K562 (cell line): ENCODE measurements around the gene LAIR2. TPM values are rescaled to one million over a fixed set of nuclear protein-coding genes. Genes with fewer than 3 reads are reported as not detected.

Source experiments
- BRF1 ChIP-seq: IDR thresholded peaks from 3 replicates; pipeline ENCODE4 v1.6.1; 2011; ENCODE audit warnings: borderline replicate concordance, mild to moderate bottlenecking; ENCODE audit not compliant: insufficient read length; ENCODE audit errors: extremely low read depth
- ETV1 ChIP-seq: fragments of 450-650 bp; conservative IDR thresholded peaks from 2 replicates; pipeline ENCODE4 v1.6.1; 2016; ENCODE audit warnings: missing genetic modification characterization, control low read depth, low read depth, missing compliant biosample characterization
- HDGF ChIP-seq: fragments of 450-650 bp; IDR thresholded peaks from 2 replicates; pipeline ENCODE4 v1.6.1; 2016
- HEY1 ChIP-seq: fragments of 250-450 bp; sonication (Bioruptor Pico); IDR thresholded peaks from 2 replicates; pipeline ENCODE4 v1.5.0; 2020; ENCODE audit warnings: mild to moderate bottlenecking, moderate library complexity, borderline replicate concordance
- ILF3 ChIP-seq: fragments of 450-650 bp; IDR thresholded peaks from 2 replicates; pipeline ENCODE4 v1.6.1; 2018; ENCODE audit warnings: antibody characterized with exemption, mild to moderate bottlenecking, moderate library complexity, borderline replicate concordance
- MAFF ChIP-seq: IDR thresholded peaks from 2 replicates; pipeline ENCODE4 v1.6.1; 2012; ENCODE audit warnings: low read length, improper control_type of control experiment
- MECOM ChIP-seq: fragments of 250-450 bp; sonication (Bioruptor Pico); IDR thresholded peaks from 2 replicates; pipeline ENCODE4 v1.8.0; 2022; ENCODE audit warnings: inconsistent platforms
- MYBL2 ChIP-seq, 2 experiments: fragments of 450-650 bp in 1 of 2; sonication (generic) in 1 of 2; formaldehyde crosslinking in 1 of 2; IDR thresholded peaks; 2 replicates each; pipeline versions ENCODE4 v1.6.1 to v1.8.1; 2017 to 2022; ENCODE audit warnings: borderline replicate concordance in 1 of 2, inconsistent platforms in 1 of 2, low read depth in 1 of 2, mild to moderate bottlenecking in 1 of 2, missing genetic modification reagents in 1 of 2, moderate library complexity in 1 of 2
- NFRKB ChIP-seq: fragments of 450-650 bp; IDR thresholded peaks from 2 replicates; pipeline ENCODE4 v1.6.1; 2016; ENCODE audit warnings: low read depth
- NR3C1 ChIP-seq: sonication (generic); formaldehyde crosslinking; IDR thresholded peaks from 2 replicates; pipeline ENCODE4 v1.8.1; 2022; ENCODE audit warnings: missing genetic modification reagents
- RBM39 ChIP-seq: fragments of 200-400 bp; formaldehyde crosslinking; optimal IDR thresholded peaks from 2 replicates; pipeline ENCODE3; 2018; ENCODE audit warnings: low read depth, low read length
- TAF7 ChIP-seq: fragments of 450-650 bp; IDR thresholded peaks from 2 replicates; pipeline ENCODE4 v1.6.1; 2016; ENCODE audit warnings: missing genetic modification characterization, missing compliant biosample characterization
- ZNF124 ChIP-seq: sonication (generic); formaldehyde crosslinking; IDR thresholded peaks from 2 replicates; pipeline ENCODE4 v1.8.1; 2022; ENCODE audit warnings: missing genetic modification reagents
- ZNF174 ChIP-seq: fragments of 250-450 bp; sonication (Bioruptor Pico); IDR thresholded peaks from 2 replicates; pipeline ENCODE4 v1.4.0; 2020; ENCODE audit warnings: mild to moderate bottlenecking
- polyA plus RNA-seq, 8 experiments: library from polyadenylated mRNA; depleted of rRNA in 4 of 8; stranded (reverse) in 5 of 8; unstranded in 3 of 8; fragments of >200 nt; fragmentation: Nextera tagmentation in 2 of 8; fragmentation: Illumina TruSeq in 1 of 8; extraction: Ambion mirVana in 2 of 8; extraction: Trizol in 1 of 8; gene quantifications; 2 replicates each; pipeline versions ENCODE4 v1.2.1 to v1.2.3, GENCODE V29; 2011 to 2014; ENCODE audit warnings: inconsistent platforms in 1 of 8, missing spikeins in 1 of 8
- total RNA-seq, 7 experiments: library from RNA; depleted of rRNA in 6 of 7; stranded (reverse); fragments of >200 nt in 6 of 7; fragmentation: Illumina TruSeq in 2 of 7; extraction: Trizol in 2 of 7; gene quantifications; 2 replicates each; pipeline versions ENCODE4 v1.2.1 to v1.2.3, GENCODE V29; 2011 to 2021; ENCODE audit warnings: low replicate concordance in 1 of 7
- TF ChIP-seq, protein P1 (sequence below), 2 experiments: fragments of 250-450 bp in 1 of 2; fragments of 450-650 bp in 1 of 2; sonication (Bioruptor Pico) in 1 of 2; IDR thresholded peaks; 2 replicates each; pipeline versions ENCODE4 v1.6.1 to v1.8.0; 2016 to 2021; ENCODE audit warnings: mild to moderate bottlenecking in 2 of 2, moderate library complexity in 2 of 2, missing compliant biosample characterization in 1 of 2, missing genetic modification characterization in 1 of 2
- TF ChIP-seq, protein P2 (sequence below): fragments of 450-650 bp; IDR thresholded peaks from 2 replicates; pipeline ENCODE4 v1.6.1; 2018; ENCODE audit warnings: mild to moderate bottlenecking, low read depth; ENCODE audit not compliant: partially characterized antibody
- TF ChIP-seq, protein P3 (sequence below), 2 experiments: IDR thresholded peaks in 1 of 2; conservative IDR thresholded peaks in 1 of 2; 2 replicates each; pipeline ENCODE4 v1.6.1; 2016; ENCODE audit warnings: low read depth in 2 of 2, mild to moderate bottlenecking in 1 of 2, missing compliant biosample characterization in 1 of 2, missing genetic modification characterization in 1 of 2, moderate library complexity in 1 of 2
- TF ChIP-seq, protein P4 (sequence below): sonication (generic); formaldehyde crosslinking; IDR thresholded peaks from 2 replicates; pipeline ENCODE4 v1.8.0; 2023; ENCODE audit warnings: mild to moderate bottlenecking, missing genetic modification reagents
- TF ChIP-seq, protein P5 (sequence below): fragments of 250-450 bp; sonication (Bioruptor Pico); IDR thresholded peaks from 2 replicates; pipeline ENCODE4 v1.9.0; 2021; ENCODE audit warnings: mild to moderate bottlenecking

Gene LAIR2
- total and polyA plus RNA-seq, 9 of the 15 experiments (the other 6 are each of a cell fraction or from before 2014, with no cell fraction given), result not detected

DNA sequence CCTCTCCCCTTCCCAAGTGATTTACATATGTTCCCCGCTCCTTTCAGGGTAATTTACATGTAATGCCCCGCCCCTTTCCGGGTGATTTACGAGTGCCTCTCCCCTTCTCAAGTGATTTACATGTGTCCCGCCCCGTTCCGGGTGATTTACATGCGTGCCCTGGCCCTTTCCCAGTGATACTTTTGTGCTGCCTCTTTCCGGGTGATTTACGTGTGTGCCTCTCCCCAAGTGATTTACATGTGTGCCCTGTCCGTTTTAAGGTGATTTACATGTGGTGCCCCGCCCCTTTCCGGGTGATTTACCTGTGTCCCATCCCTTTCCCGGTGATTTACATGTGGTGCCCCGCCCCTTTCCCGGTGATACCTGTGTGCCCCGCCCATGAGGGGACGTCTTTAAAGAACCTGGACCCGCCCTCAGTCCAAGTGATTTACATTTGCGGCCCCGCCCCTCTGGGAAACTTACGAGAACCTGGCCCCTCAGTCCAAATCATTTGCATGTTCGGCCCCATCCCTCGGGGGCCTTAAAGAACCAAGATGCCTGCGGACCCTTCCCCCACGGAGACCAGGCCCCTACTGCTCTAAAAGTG is 38.5 kb upstream of the LAIR2 start (continued):
- no peak for TF ChIP-seq TAF7 (tag)
- no peak for TF ChIP-seq ILF3
- TF ChIP-seq, protein P1, sequence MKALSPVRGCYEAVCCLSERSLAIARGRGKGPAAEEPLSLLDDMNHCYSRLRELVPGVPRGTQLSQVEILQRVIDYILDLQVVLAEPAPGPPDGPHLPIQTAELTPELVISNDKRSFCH (CRISPR knock-in tag; IDR thresholded peaks at IDR 0.05), result no peak
- TF ChIP-seq, protein P1 (tag; IDR thresholded peaks at IDR 0.05), result no peak
- no peak for TF ChIP-seq NR3C1
- TF ChIP-seq HEY1 (CRISPR knock-in tag), result no peak
- no peak for TF ChIP-seq MAFF
- no peak for TF ChIP-seq MECOM
- TF ChIP-seq BRF1, result no peak
- TF ChIP-seq RBM39, result no peak
- TF ChIP-seq, protein P2, sequence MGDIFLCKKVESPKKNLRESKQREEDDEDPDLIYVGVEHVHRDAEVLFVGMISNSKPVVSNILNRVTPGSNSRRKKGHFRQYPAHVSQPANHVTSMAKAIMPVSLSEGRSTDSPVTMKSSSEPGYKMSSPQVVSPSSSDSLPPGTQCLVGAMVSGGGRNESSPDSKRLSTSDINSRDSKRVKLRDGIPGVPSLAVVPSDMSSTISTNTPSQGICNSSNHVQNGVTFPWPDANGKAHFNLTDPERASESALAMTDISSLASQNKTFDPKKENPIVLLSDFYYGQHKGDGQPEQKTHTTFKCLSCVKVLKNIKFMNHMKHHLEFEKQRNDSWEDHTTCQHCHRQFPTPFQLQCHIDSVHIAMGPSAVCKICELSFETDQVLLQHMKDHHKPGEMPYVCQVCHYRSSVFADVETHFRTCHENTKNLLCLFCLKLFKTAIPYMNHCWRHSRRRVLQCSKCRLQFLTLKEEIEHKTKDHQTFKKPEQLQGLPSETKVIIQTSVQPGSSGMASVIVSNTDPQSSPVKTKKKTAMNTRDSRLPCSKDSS, result no peak
- no peak for TF ChIP-seq ZNF124 (CRISPR knock-in tag)
- TF ChIP-seq NFRKB, result no peak
- TF ChIP-seq MYBL2 (IDR thresholded peaks at IDR 0.05; ENCODE audit: low read depth), result no peak
- TF ChIP-seq MYBL2 (CRISPR knock-in tag; IDR thresholded peaks at IDR 0.05; ENCODE audit: borderline replicate concordance), result no peak
- no peak for TF ChIP-seq ZNF174 (CRISPR knock-in tag)
- TF ChIP-seq, protein P3, sequence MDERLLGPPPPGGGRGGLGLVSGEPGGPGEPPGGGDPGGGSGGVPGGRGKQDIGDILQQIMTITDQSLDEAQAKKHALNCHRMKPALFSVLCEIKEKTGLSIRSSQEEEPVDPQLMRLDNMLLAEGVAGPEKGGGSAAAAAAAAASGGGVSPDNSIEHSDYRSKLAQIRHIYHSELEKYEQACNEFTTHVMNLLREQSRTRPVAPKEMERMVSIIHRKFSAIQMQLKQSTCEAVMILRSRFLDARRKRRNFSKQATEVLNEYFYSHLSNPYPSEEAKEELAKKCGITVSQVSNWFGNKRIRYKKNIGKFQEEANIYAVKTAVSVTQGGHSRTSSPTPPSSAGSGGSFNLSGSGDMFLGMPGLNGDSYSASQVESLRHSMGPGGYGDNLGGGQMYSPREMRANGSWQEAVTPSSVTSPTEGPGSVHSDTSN (CRISPR knock-in tag; IDR thresholded peaks at IDR 0.05; ENCODE audit: low read depth), result peak; percentile 64
- TF ChIP-seq, protein P3 (tag; conservative IDR thresholded peaks at IDR 0.05; ENCODE audit: low read depth), result peak; percentile 99
- TF ChIP-seq, protein P4, sequence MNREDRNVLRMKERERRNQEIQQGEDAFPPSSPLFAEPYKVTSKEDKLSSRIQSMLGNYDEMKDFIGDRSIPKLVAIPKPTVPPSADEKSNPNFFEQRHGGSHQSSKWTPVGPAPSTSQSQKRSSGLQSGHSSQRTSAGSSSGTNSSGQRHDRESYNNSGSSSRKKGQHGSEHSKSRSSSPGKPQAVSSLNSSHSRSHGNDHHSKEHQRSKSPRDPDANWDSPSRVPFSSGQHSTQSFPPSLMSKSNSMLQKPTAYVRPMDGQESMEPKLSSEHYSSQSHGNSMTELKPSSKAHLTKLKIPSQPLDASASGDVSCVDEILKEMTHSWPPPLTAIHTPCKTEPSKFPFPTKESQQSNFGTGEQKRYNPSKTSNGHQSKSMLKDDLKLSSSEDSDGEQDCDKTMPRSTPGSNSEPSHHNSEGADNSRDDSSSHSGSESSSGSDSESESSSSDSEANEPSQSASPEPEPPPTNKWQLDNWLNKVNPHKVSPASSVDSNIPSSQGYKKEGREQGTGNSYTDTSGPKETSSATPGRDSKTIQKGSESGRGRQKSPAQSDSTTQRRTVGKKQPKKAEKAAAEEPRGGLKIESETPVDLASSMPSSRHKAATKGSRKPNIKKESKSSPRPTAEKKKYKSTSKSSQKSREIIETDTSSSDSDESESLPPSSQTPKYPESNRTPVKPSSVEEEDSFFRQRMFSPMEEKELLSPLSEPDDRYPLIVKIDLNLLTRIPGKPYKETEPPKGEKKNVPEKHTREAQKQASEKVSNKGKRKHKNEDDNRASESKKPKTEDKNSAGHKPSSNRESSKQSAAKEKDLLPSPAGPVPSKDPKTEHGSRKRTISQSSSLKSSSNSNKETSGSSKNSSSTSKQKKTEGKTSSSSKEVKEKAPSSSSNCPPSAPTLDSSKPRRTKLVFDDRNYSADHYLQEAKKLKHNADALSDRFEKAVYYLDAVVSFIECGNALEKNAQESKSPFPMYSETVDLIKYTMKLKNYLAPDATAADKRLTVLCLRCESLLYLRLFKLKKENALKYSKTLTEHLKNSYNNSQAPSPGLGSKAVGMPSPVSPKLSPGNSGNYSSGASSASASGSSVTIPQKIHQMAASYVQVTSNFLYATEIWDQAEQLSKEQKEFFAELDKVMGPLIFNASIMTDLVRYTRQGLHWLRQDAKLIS (CRISPR knock-in tag), result no peak
- TF ChIP-seq, protein P5, sequence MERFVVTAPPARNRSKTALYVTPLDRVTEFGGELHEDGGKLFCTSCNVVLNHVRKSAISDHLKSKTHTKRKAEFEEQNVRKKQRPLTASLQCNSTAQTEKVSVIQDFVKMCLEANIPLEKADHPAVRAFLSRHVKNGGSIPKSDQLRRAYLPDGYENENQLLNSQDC (CRISPR knock-in tag), result no peak
- TF ChIP-seq HDGF, result 0 out of 2 replicates have a peak, but pooled peaks have one; percentile 25
- no peak for TF ChIP-seq ETV1
